22Rv1 (cell line): Measurements from ENCODE around the gene CDCA3.

Source experiments
- CTCF ChIP-seq: fragments of 450-650 bp; IDR thresholded peaks from 2 replicates; pipeline ENCODE4 v1.5.1; 2017; ENCODE audit warnings: mild to moderate bottlenecking
- ZFX ChIP-seq: fragments of 450-650 bp; IDR thresholded peaks from 2 replicates; pipeline ENCODE4 v1.6.1; 2017; ENCODE audit warnings: antibody characterized with exemption, borderline replicate concordance

- TF ChIP-seq CTCF, result no peak
- no peak for TF ChIP-seq ZFX
Measured at GRCh38 chr12:6863586-6864321, 12.7 kb upstream of the CDCA3 start.
